ENCODE measurements around the gene NUMA1. TPM values are rescaled to one million over a fixed set of nuclear protein-coding genes. Genes with fewer than 3 reads are reported as not detected.

Gene NUMA1
- polyA plus RNA-seq, 1 donor (not counting 4 experiments of a cell fraction or from before 2014, with no cell fraction given) = 38.8 TPM

DNA sequence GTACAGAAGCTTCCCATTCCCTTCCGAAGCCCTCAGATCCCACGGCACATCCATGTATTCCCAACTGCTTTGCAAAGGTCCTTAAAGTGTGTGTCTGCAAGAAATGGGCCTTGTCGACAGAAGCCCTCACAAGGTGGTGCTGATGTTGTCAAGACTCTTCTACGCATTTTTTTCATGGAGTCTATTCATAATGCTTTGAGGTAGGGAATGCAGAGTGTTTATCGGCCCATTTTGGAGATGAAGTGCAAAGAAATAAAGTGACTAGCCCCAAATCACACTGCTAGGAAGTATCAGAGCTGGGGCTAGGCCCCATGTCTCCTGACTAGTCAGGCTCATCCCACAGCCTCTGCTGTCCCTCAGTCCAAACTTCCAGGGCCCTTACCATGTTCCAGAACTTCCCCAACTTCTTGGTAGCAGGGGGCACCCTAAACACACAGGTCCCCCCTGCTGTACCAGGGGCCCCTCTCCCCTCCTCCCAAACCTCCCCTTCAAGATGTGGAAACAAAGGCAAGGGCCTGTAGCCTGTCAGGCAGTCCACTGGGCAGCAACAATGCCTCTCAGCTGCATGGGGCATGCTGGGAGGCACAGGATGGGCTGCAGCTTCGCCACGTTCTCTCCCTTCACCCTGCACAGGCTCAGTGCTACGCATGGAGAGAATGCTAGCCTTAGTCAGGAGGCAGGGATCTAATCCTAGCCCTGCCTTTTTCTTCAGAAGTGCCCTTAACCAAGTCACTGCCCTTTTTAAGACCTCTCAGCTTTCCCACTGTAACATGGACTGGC is 73.8 kb downstream of the NUMA1 start:
- no peak overlapping the region for H3K4me2 ChIP-seq (ENCODE audit: control insufficient read depth, extremely low read depth, insufficient read depth, low read depth, low read length)
- FAIRE-seq (no peak), DNase-seq (ENCODE audit: low read depth, low spot score) (no peak)
- no peak overlapping the region for H3K27ac ChIP-seq (ENCODE audit: control insufficient read depth, insufficient read depth, low read length)
- no peak overlapping the region for H3K9ac ChIP-seq (ENCODE audit: control insufficient read depth, extremely low read depth, insufficient read depth, low read length)
- peaks cover 3% of the 10 kb centered on the region for H3K79me2 ChIP-seq (ENCODE audit: control insufficient read depth, insufficient read depth, low read length)
- H3K27me3 ChIP-seq (ENCODE audit: control insufficient read depth, extremely low read depth, insufficient read depth, low read length) = no peaks in the 10 kb centered on the region
- H3K4me3 ChIP-seq (ENCODE audit: control insufficient read depth in 2 of 3, extremely low read depth in 1 of 3, insufficient read depth in 2 of 3, low read depth in 1 of 3, low read length in 3 of 3) = no peak overlapping the region
- H3K9me1 ChIP-seq (ENCODE audit: control insufficient read depth, extremely low read depth, insufficient read depth, low read length) = no peaks in the 10 kb centered on the region
- H3K9me3 ChIP-seq (ENCODE audit: control insufficient read depth, low read depth, low read length) = no peaks in the 10 kb centered on the region
- dilution Hi-C loops (cut with MboI; ENCODE audit: extremely low pct_ligation_motif_present, low sequenced_read_pairs) = no loop called here
- no peak overlapping the region for H2AFZ ChIP-seq (ENCODE audit: control insufficient read depth, low read length)
- TF ChIP-seq EZH2 (IDR thresholded peaks at IDR 0.05; ENCODE audit: low read length) (no peak), CTCF (optimal IDR thresholded peaks at IDR 0.05 in 1 of 3, IDR thresholded peaks at IDR 0.05 in 1 of 3, conservative IDR thresholded peaks at IDR 0.05 in 1 of 3; ENCODE audit: extremely low read depth in 1 of 3, insufficient read depth in 2 of 3, low read length in 3 of 3) (no peak)
- H3K36me3 ChIP-seq (ENCODE audit: control insufficient read depth in 2 of 2, extremely low read depth in 1 of 2, insufficient read depth in 2 of 2, low read length in 2 of 2) = peaks cover 45 to 50% of the 10 kb centered on the region in 2 experiments
- no peaks in the 10 kb centered on the region for H3K4me1 ChIP-seq (ENCODE audit: control insufficient read depth, extremely low read depth, insufficient read depth, low read length)
- H4K20me1 ChIP-seq (ENCODE audit: control insufficient read depth, extremely low read depth, insufficient read depth, low read length) = no peaks in the 10 kb centered on the region

GRCh38 chr11:72005347-72006260 is 74.7 kb downstream of the NUMA1 start:
- H3K27ac ChIP-seq (ENCODE audit: control insufficient read depth, insufficient read depth, low read length) = no peak overlapping the region
- H4K20me1 ChIP-seq (ENCODE audit: control insufficient read depth, extremely low read depth, insufficient read depth, low read length) = no peaks in the 10 kb centered on the region
- peaks cover 39 to 51% of the 10 kb centered on the region in 2 experiments for H3K36me3 ChIP-seq (ENCODE audit: control insufficient read depth in 2 of 2, extremely low read depth in 1 of 2, insufficient read depth in 2 of 2, low read length in 2 of 2)
- dilution Hi-C loops (cut with MboI; ENCODE audit: extremely low pct_ligation_motif_present, low sequenced_read_pairs) = no loop called here
- H3K27me3 ChIP-seq (ENCODE audit: control insufficient read depth, extremely low read depth, insufficient read depth, low read length) = no peaks in the 10 kb centered on the region
- no peak for DNase-seq (ENCODE audit: low read depth, low spot score)
- no peaks in the 10 kb centered on the region for H3K4me1 ChIP-seq (ENCODE audit: control insufficient read depth, extremely low read depth, insufficient read depth, low read length)
- no peak overlapping the region for H3K4me3 ChIP-seq (ENCODE audit: control insufficient read depth in 2 of 3, extremely low read depth in 1 of 3, insufficient read depth in 2 of 3, low read depth in 1 of 3, low read length in 3 of 3)
- no peak overlapping the region for H2AFZ ChIP-seq (ENCODE audit: control insufficient read depth, low read length)
- H3K79me2 ChIP-seq (ENCODE audit: control insufficient read depth, insufficient read depth, low read length) = no peaks in the 10 kb centered on the region
- H3K9ac ChIP-seq (ENCODE audit: control insufficient read depth, extremely low read depth, insufficient read depth, low read length) = no peak overlapping the region
- no peaks in the 10 kb centered on the region for H3K9me1 ChIP-seq (ENCODE audit: control insufficient read depth, extremely low read depth, insufficient read depth, low read length)
- H3K4me2 ChIP-seq (ENCODE audit: control insufficient read depth, extremely low read depth, insufficient read depth, low read depth, low read length) = no peak overlapping the region
- no peak for FAIRE-seq
- no peak for TF ChIP-seq CTCF (optimal IDR thresholded peaks at IDR 0.05 in 1 of 3, IDR thresholded peaks at IDR 0.05 in 1 of 3, conservative IDR thresholded peaks at IDR 0.05 in 1 of 3; ENCODE audit: extremely low read depth in 1 of 3, insufficient read depth in 2 of 3, low read length in 3 of 3)
- no peak for TF ChIP-seq EZH2 (IDR thresholded peaks at IDR 0.05; ENCODE audit: low read length)
- H3K9me3 ChIP-seq (ENCODE audit: control insufficient read depth, low read depth, low read length) = no peaks in the 10 kb centered on the region

Data from keratinocyte (primary cell).